ENCODE measurements around the gene PTGER1.
A peak's percentile ranks its signal among the peaks of the same experiment; 100 is the strongest.
"Not testable (repeated sequence)": the region's sequence is repeated elsewhere in the genome, so short reads cannot be mapped to it uniquely, and the experiment has no call there.

The PTGER1 gene

GRCh38 chr19:14473978-14474578, 1.1 kb downstream of the PTGER1 start:
- no peak for DNase-seq

GRCh38 chr19:14473073-14473977, 1.8 kb downstream of the PTGER1 start:
- no peak for DNase-seq

GRCh38 chr19:14472202-14472938, 2.8 kb downstream of the PTGER1 start:
- DNase-seq: peak; percentile 89

GRCh38 chr19:14471436-14472187, 3.5 kb downstream of the PTGER1 start:
- no peak for DNase-seq

- DNase-seq: no peak
Observed at GRCh38 chr19:14470031-14470876, 4.9 kb downstream of the PTGER1 start.

DNA sequence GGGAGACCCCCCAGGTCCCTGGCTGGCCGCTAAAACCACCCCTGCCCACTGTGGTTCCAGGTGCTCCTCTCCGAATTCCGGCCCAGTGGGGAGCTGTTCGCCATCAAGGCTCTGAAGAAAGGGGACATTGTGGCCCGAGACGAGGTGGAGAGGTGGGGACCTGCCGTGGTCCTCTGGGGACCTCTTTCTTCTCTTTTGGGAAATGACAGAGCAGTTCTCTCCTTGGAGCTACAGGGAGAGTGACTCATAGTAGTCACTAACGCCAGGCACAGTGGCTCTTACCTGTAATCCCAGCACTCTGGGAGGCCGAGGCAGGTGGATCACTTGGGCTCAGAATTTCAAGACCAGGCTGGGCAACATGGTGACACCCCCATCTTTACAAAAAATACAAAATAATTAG, 7.3 kb downstream of the PTGER1 start:
- DNase-seq: no peak

- no peak for DNase-seq
Observed at GRCh38 chr19:14467391-14467790, 7.8 kb downstream of the PTGER1 start.

DNA sequence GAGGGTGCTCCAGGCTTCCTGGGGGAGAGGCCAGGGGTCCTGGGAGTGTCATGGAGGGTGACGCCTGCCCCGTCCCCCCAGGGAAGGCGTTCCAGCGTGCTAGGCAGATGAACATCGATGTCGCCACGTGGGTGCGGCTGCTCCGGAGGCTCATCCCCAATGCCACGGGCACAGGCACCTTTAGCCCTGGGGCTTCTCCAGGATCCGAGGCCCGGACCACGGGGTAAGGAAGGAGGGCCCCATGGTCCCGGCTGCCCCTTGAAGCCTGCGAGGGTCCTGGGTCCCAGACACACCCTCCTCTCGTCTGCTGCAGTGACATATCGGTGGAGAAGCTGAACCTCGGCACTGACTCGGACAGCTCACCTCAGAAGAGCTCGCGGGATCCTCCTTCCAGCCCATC, 11.4 kb downstream of the PTGER1 start:
- no peak for DNase-seq

GRCh38 chr19:14462401-14462800, 12.8 kb downstream of the PTGER1 start:
- not testable (repeated sequence) for DNase-seq

GRCh38 chr19:14460935-14461334, 14.2 kb downstream of the PTGER1 start:
- no peak for DNase-seq

DNA sequence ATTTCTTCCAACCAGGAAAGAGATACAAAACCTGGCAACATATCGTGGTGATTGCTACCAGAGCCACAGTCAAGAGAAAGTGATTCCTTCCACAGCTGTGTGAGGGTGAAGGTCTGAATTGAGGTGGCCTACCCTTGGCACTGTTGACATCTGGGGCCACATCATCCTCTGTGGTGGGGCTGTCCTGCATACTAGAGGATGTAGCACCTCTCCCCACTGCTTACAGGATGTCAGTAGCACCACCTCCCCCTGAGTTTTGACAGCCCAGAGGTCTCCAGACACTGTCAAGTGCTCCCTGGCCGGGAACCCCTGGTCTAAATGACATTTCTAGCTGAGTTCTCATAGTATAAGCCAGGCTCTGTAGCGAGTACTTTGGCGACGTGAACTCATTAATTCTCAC, 15.5 kb downstream of the PTGER1 start:
- DNase-seq: peak; percentile 64

DNA sequence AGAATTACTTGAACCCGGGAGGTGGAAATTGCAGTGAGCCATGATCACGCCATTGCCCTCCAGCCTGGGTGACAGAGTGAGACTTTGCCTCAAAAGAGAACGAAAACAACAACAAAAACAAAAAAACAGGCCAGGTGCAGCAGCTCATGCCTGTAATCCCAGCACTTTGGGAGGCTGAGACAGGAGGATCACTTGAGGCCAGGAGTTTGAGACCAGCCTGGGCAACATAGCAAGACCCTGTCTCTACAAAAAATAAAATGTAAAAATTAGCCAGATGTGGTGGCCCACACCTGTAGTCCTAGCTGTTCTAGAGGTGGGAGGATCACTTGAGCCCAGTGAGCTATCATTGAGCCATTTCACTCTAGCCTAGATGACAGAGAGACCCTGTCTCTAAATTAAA, 22.9 kb downstream of the PTGER1 start:
- DNase-seq: not testable (repeated sequence)

DNA sequence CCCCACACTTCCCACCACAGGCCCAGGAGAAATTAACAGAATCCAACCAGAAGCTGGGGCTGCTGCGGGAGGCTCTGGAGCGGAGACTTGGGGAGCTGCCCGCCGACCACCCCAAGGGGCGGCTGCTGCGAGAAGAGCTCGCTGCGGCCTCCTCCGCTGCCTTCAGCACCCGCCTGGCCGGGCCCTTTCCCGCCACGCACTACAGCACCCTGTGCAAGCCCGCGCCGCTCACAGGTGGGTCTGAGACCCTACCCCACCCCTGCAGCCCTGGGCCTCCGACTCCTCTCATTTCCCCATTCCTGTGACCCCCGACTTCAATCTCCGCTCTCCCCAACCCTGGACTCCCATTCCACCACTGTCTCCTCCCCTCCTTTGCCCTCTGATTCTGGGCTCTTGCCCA, 24.3 kb downstream of the PTGER1 start:
- no peak for DNase-seq

GRCh38 chr19:14450168-14450874, 24.8 kb downstream of the PTGER1 start:
- DNase-seq: peak; percentile 74

DNA sequence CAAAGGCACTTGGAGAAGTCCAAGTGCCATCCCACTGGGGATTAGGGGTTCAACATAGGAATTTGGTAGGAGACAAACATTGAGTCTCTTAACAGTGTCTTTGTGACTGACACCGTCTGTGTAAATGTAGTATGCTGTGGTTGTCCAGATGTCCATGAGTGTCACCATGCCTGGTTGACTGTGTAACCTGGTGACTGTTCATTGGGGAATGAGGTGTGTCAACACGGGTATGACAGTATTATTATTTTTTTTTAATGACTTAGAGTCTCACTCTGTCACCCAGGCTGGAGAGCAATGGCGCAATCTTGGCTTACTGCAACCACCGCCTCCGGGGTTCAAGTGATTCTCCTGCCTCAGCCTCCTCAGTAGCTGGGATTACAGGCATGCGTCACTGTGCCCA, 25.8 kb downstream of the PTGER1 start:
- no peak for DNase-seq

DNA sequence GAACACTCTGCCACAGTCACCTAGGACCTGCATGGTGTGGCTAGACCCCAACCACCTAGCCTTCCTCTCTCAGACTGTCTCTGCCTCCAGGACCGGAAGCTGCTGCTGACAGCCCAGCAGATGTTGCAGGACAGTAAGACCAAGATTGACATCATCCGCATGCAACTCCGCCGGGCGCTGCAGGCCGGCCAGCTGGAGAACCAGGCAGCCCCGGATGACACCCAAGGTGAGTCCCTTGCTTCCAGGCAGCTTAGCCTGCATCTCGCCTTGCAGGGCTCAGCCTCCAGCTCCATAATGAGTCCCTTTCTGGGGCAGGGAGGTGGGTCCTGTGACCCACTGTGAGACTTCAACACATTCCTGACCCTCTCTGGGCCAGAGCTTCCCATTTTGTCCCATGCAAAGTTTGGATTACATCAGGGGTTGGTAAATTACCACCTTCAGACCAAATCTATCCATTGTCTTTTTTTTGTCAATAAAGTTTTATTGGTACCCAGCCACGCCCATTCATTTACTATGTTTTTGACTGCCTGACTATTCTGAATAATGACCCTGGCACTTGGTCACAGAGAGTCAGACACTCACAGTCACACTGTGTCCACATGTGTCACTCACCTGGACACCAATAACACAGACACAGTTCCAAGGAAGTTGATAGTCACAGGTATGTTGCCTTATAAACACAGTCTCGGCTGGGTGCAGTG, 28.7 kb downstream of the PTGER1 start:
- no peak for DNase-seq

- DNase-seq: no peak
Observed at GRCh38 chr19:14443632-14444216, 31.4 kb downstream of the PTGER1 start.

- DNase-seq: no peak
Observed at GRCh38 chr19:14442891-14443631, 32.1 kb downstream of the PTGER1 start.

Measured in activated CD4-positive, alpha-beta T cell treated with anti-CD3 and anti-CD28 coated beads, Interleukin-2, Interleukin-6, amounts not matched to agents 100 ng/mL and 50 ng/mL, durations not matched to agents 16 hours and 8 hours (primary cell).